Erythroblast (primary cell): ENCODE results near the gene CDCP2.
A peak's percentile ranks its signal among the peaks of the same experiment; 100 is the strongest.

Experiments used
- GATA1 ChIP-seq: IDR thresholded peaks from 2 replicates; pipeline ENCODE4 v1.6.1; 2011; ENCODE audit warnings: low read depth, mild to moderate bottlenecking, control low read depth, low read length, moderate library complexity
- POLR2A ChIP-seq: IDR thresholded peaks from 2 replicates; pipeline ENCODE4 v1.6.1; 2011; ENCODE audit warnings: mild to moderate bottlenecking, low read length

DNA sequence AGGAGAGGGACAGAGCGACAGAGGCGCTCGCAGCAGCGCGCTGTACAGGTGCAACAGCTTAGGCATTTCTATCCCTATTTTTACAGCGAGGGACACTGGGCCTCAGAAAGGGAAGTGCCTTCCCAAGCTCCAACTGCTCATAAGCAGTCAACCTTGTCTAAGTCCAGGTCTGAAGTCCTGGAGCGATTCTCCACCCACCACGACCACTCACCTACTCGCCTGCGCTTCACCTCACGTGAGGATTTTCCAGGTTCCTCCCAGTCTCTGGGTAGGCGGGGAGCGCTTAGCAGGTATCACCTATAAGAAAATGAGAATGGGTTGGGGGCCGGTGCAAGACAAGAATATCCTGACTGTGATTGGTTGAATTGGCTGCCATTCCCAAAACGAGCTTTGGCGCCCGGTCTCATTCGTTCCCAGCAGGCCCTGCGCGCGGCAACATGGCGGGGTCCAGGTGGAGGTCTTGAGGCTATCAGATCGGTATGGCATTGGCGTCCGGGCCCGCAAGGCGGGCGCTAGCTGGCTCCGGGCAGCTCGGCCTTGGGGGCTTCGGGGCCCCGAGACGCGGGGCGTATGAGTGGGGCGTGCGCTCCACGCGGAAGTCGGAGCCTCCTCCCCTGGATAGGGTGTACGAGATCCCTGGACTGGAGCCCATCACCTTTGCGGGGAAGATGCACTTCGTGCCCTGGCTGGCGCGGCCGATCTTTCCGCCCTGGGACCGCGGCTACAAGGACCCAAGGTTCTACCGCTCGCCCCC lies 47.1 kb upstream of the CDCP2 start, which contains the start of the genes CYB5RL and MRPL37:
- TF ChIP-seq POLR2A, result peak; percentile 90
- no peak for TF ChIP-seq GATA1
